GM12878 (cell line): ENCODE measurements around the gene MFAP2.
"Not testable (repeated sequence)": the region's sequence is repeated elsewhere in the genome, so short reads cannot be mapped to it uniquely, and the experiment has no call there.

ENCODE experiments used
- ESRRA ChIP-seq: IDR thresholded peaks from 2 replicates; pipeline ENCODE4 v1.6.1; 2012; ENCODE audit warnings: mild to moderate bottlenecking, low read length, improper control_type of control experiment
- EZH2 ChIP-seq: IDR thresholded peaks from 2 replicates; pipeline ENCODE4 v1.6.1; 2012; ENCODE audit warnings: low read depth, mild to moderate bottlenecking, control low read depth, inconsistent platforms, low read length, borderline replicate concordance; ENCODE audit not compliant: control insufficient read depth
- HDAC2 ChIP-seq: fragments of 200-600 bp; sonication (generic); IDR thresholded peaks from 2 replicates; pipeline ENCODE4 v1.6.1; 2017
- JUND ChIP-seq: IDR thresholded peaks from 2 replicates; pipeline ENCODE4 v1.6.1; 2012; ENCODE audit warnings: low read depth, mild to moderate bottlenecking, low read length, improper control_type of control experiment, moderate library complexity
- MYB ChIP-seq: fragments of 150-350 bp; IDR thresholded peaks from 2 replicates; pipeline ENCODE4 v1.6.1; 2014; ENCODE audit warnings: mild to moderate bottlenecking, low read depth, low read length, borderline replicate concordance
- NFIC ChIP-seq: IDR thresholded peaks from 2 replicates; pipeline ENCODE4 v1.6.1; 2012; ENCODE audit warnings: low read depth, mild to moderate bottlenecking, inconsistent platforms, low read length, moderate library complexity
- POLR2A ChIP-seq: IDR thresholded peaks from 2 replicates; pipeline ENCODE4 v1.6.1; 2011; ENCODE audit warnings: low read depth, mild to moderate bottlenecking, low read length
- POLR2AphosphoS5 ChIP-seq: IDR thresholded peaks from 2 replicates; pipeline ENCODE4 v1.6.1; 2011; ENCODE audit warnings: mild to moderate bottlenecking, low read length, inconsistent platforms
- SMAD1 ChIP-seq: fragments of 450-650 bp; IDR thresholded peaks from 2 replicates; pipeline ENCODE4 v1.6.1; 2018; ENCODE audit warnings: mild to moderate bottlenecking, low read depth; ENCODE audit not compliant: partially characterized antibody
- SP1 ChIP-seq: IDR thresholded peaks from one replicate; pipeline ENCODE4 v1.6.1; 2011; ENCODE audit warnings: low read depth, low read length
- TF ChIP-seq, protein P1 (sequence below), 3 experiments: IDR thresholded peaks in 2 of 3; conservative IDR thresholded peaks in 1 of 3; 2 replicates each; pipeline ENCODE4 v1.5.1; 2011; ENCODE audit warnings: low read depth in 3 of 3, low read length in 3 of 3, mild to moderate bottlenecking in 3 of 3, control low read depth in 2 of 3, moderate library complexity in 2 of 3, inconsistent platforms in 1 of 3, mixed read lengths in 1 of 3; ENCODE audit not compliant: control insufficient read depth in 2 of 3, insufficient read depth in 1 of 3; ENCODE audit errors: extremely low read depth in 1 of 3
- TF ChIP-seq, protein P2 (sequence below): fragments of 450-650 bp; IDR thresholded peaks from 2 replicates; pipeline ENCODE4 v1.6.1; 2017; ENCODE audit warnings: mild to moderate bottlenecking

DNA sequence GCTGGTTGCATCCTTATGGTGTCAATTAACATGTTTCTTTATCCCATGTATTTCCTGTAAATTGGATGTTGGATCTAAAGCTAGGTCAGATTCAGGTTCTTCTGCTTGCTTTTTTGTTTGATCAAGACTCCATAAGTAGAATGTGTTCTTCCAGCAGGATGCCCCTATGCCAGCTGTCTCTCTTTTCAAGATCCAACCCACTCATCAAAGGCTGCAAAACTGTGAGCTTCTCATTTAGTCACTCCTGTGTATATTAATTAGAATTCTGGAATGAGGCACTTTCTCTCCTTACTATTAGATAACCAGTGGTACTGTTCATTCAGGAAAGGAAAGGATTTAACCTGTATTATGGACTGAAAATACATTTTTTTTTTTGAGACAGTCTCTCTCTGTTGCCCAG, 46.5 kb downstream of the MFAP2 start:
- TF ChIP-seq, protein P1, sequence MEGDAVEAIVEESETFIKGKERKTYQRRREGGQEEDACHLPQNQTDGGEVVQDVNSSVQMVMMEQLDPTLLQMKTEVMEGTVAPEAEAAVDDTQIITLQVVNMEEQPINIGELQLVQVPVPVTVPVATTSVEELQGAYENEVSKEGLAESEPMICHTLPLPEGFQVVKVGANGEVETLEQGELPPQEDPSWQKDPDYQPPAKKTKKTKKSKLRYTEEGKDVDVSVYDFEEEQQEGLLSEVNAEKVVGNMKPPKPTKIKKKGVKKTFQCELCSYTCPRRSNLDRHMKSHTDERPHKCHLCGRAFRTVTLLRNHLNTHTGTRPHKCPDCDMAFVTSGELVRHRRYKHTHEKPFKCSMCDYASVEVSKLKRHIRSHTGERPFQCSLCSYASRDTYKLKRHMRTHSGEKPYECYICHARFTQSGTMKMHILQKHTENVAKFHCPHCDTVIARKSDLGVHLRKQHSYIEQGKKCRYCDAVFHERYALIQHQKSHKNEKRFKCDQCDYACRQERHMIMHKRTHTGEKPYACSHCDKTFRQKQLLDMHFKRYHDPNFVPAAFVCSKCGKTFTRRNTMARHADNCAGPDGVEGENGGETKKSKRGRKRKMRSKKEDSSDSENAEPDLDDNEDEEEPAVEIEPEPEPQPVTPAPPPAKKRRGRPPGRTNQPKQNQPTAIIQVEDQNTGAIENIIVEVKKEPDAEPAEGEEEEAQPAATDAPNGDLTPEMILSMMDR (IDR thresholded peaks at IDR 0.05 in 2 of 3, conservative IDR thresholded peaks at IDR 0.05 in 1 of 3; ENCODE audit: control insufficient read depth in 2 of 3, extremely low read depth in 1 of 3, insufficient read depth in 1 of 3, low read depth in 3 of 3, low read length in 3 of 3): not testable (repeated sequence)
- TF ChIP-seq NFIC, JUND, POLR2AphosphoS5, SP1, MYB, SMAD1, EZH2, POLR2A, HDAC2, ESRRA: not testable (repeated sequence)
- TF ChIP-seq, protein P2, sequence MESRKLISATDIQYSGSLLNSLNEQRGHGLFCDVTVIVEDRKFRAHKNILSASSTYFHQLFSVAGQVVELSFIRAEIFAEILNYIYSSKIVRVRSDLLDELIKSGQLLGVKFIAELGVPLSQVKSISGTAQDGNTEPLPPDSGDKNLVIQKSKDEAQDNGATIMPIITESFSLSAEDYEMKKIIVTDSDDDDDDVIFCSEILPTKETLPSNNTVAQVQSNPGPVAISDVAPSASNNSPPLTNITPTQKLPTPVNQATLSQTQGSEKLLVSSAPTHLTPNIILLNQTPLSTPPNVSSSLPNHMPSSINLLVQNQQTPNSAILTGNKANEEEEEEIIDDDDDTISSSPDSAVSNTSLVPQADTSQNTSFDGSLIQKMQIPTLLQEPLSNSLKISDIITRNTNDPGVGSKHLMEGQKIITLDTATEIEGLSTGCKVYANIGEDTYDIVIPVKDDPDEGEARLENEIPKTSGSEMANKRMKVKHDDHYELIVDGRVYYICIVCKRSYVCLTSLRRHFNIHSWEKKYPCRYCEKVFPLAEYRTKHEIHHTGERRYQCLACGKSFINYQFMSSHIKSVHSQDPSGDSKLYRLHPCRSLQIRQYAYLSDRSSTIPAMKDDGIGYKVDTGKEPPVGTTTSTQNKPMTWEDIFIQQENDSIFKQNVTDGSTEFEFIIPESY: not testable (repeated sequence)
